HT1080 (cell line): Measurements from ENCODE around the gene SUCO. TPM values are rescaled to one million over a fixed set of nuclear protein-coding genes. Genes with fewer than 3 reads are reported as not detected.
"Not testable (repeated sequence)": the region's sequence is repeated elsewhere in the genome, so short reads cannot be mapped to it uniquely, and the experiment has no call there.

Experiments used
- DNase-seq: peaks from one replicate; pipeline ENCODE4 v3.0.0-alpha.2; 2015; ENCODE audit warnings: low read depth
- polyA plus RNA-seq, 2 experiments: library from polyadenylated mRNA; depleted of rRNA; stranded (reverse); fragments of >200 nt; gene quantifications; 2 replicates each; pipeline ENCODE4 v1.2.3, GENCODE V29; 2015
- total RNA-seq: library from RNA; depleted of rRNA; stranded (reverse); fragments of >200 nt; shearing (Covaris generic); gene quantifications from 2 replicates; pipeline ENCODE4 v1.2.3, GENCODE V29; 2014; rRNA removed

The SUCO gene, protein sequence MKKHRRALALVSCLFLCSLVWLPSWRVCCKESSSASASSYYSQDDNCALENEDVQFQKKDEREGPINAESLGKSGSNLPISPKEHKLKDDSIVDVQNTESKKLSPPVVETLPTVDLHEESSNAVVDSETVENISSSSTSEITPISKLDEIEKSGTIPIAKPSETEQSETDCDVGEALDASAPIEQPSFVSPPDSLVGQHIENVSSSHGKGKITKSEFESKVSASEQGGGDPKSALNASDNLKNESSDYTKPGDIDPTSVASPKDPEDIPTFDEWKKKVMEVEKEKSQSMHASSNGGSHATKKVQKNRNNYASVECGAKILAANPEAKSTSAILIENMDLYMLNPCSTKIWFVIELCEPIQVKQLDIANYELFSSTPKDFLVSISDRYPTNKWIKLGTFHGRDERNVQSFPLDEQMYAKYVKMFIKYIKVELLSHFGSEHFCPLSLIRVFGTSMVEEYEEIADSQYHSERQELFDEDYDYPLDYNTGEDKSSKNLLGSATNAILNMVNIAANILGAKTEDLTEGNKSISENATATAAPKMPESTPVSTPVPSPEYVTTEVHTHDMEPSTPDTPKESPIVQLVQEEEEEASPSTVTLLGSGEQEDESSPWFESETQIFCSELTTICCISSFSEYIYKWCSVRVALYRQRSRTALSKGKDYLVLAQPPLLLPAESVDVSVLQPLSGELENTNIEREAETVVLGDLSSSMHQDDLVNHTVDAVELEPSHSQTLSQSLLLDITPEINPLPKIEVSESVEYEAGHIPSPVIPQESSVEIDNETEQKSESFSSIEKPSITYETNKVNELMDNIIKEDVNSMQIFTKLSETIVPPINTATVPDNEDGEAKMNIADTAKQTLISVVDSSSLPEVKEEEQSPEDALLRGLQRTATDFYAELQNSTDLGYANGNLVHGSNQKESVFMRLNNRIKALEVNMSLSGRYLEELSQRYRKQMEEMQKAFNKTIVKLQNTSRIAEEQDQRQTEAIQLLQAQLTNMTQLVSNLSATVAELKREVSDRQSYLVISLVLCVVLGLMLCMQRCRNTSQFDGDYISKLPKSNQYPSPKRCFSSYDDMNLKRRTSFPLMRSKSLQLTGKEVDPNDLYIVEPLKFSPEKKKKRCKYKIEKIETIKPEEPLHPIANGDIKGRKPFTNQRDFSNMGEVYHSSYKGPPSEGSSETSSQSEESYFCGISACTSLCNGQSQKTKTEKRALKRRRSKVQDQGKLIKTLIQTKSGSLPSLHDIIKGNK (N-terminal part only)
- 14.0 and 16.2 TPM in 2 replicates for total RNA-seq
- polyA plus RNA-seq (2015; cell fraction: cytosol; rRNA removed): 18.9 and 23.6 TPM in 2 replicates
- 31.6 and 34.9 TPM in 2 replicates for polyA plus RNA-seq (2015; cell fraction: nucleus; rRNA removed)

DNA sequence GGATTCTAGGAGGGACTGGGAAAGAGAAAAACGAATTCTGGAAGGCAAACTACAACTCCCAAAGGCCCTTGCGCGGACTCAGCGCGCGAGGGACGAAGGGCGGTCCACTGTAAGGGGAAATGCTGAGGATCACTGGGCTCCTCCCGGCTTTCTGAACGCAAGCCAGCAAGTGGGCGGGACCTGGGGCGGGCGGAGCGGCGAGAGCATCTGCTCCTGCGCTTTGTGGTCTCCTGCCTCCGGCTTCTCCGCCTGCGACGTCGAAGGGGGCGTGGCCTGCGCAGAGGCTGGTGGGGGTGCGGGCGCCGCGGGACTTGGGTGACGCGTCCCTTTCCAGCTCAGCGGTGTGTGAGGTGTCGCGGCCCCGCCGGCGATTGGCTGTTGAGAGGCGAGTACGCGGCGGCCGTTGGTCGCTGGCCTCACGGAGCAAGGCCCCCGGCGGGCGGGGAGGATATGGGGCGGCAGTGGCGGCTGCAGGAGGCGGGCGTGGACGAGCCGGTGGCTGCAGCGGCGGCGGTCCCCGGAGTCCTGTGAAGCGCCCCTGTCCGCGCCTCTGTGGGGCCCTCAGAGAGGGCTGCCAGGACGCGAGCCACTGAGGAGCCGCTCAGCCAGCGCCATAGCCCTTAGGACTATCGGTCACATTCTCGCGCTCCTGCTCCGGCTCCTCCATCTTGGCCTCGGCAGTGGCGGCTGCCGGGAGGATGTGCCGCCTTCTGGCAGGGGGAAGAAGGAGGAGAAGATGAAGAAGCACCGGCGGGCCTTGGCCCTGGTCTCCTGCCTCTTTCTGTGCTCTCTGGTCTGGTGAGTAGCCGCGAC lies at the start of gene SUCO:
TSS of gene SUCO (plus strand) at position 451 of the 813 bp plus-strand sequence. CDS start at position 737, 286 bp downstream.
- DNase-seq: peak; percentile 100

DNA sequence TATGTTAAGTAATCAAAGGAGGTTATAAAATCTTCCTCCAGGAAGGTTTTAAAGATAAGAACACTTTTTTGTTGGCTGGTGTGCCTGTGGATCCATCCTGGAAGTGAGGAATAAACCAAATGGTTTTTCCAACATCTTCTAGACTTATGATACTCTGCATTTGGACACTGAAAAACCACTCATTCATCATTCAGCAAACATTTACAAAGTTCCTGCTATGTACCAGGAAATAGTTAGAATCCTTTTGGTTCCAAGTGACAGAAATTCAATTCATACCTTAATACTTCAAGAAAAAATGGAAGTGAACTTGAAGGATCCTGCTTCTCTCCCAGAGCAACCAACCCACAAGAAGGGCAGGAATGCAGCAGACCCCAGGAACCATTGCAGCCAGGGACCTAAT lies 49.5 kb upstream of the SUCO start:
- no peak for DNase-seq

DNA sequence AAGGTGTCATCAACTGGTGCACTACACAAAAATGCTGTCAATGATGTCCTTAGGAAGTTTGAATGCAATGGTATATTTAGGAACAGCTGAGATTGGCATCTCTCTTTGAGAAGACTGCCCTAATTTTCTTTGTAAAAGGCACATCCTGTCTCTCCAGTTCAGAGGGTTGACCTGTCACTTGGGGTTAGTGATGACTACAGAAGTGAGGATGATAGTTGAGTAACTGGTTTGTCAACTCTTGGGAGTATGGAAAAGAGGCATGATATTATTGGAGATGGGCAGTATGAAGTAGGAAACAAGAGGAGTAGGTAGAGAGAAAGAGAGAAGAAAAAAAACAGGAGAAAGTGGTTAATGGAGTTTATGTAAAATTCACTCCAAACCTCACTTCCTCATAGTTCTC lies 48.7 kb upstream of the SUCO start:
- DNase-seq: no peak

DNA sequence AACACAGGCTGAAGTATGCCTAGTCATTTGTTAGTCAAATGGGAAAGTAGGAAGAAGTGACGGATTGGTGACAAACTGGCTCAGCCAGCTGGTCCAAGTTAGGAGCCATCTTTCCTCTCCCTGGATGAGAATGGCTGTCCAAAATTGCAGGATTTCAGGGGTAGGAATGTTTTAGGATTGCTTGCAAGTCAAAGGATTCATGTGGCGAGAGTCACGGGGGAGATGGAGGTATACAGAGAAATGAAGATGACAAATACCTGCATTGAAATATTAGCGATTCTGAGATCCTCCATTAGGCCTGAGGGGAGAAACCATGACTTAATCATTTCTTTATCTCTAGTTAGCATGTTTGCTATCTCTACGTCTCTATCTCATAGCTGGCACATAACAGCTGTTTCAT lies 47.3 kb upstream of the SUCO start:
- DNase-seq: no peak

DNA sequence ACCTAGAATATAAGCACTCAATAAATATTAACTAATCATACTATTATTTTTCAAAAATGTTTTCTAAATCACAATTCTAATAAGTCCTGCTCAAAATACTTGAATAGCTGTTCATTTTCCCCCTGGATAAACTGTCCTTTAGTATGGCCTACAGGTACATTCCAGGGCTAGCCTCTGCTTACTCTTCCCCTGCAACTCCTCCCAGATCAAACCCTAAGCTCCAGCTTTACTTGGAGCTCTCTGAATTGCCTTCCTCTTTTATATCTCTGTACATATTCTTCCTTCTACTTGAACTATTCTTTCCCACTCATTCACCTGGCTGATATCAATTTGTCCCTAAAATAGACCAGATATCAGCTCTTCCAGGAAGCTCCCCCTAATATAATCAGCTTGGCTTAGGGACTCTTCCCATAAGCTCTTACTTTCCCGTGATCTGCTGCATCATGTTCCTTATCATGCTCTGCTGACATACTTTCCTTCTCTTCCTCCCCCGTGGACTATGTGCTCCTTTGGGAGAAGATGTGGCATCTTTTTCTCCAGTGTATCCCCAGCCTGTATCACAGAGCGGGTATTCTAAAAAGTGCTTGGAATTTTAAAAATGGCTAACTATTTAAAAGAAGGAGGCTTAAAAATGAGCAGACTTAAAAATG lies 46.0 kb upstream of the SUCO start:
- no peak for DNase-seq

DNA sequence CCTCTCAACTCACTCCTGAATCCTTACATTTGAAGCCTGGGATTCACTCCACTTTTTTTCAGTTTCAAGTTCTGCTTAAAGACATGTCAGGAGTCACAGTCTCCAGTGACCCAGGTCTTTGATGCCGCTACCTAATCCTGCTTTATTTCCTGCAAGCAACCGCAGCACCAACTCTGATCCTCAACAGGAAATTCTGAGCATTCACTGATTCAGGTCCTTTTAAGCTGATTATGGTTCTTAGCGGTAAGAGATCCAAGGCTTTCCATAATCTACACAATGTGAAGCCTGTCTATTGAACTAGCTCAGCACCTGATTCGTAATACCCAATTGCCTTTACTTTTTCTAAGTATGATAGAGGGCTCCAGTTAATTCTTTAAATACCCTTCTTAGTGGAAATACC lies 45.4 kb upstream of the SUCO start:
- DNase-seq: peak; percentile 52

DNA sequence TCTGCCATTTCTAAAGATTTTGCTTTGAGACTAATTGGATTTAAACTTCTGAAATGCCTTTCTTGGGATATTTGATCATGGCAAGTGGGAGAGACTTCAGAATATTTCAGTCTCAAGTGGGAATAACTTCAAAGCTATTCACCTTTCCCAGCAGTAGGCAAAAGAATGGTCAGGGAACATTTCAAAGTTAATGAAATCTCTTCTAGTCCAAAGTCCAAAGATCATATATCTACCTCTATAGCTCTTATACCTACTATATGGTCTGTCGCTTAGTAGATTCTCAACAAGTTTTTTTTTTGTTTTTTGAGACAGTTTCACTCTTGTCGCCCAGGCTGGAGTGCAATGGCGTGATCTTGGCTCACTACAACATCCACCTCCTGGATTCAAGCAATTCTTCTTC lies 44.6 kb upstream of the SUCO start:
- no peak for DNase-seq

DNA sequence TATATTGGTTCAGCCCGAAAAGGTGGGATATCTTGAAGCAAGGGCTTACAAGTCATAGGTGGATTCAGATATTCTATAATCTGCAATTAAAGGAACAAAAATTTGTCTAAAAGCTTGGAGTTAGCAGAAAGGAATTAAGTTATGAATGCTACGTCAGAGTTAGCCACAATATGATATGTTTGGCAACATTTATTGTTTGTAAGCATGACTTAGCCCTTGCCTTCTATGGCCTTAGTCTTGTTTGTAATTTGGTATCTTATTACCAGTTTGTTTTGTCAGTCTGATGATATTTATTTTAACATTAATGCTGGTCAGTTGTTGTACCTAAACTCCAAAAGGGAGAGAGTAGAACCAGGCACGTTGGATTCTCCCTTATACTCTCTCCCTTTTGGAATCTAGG lies 43.1 kb upstream of the SUCO start:
- no peak for DNase-seq

DNA sequence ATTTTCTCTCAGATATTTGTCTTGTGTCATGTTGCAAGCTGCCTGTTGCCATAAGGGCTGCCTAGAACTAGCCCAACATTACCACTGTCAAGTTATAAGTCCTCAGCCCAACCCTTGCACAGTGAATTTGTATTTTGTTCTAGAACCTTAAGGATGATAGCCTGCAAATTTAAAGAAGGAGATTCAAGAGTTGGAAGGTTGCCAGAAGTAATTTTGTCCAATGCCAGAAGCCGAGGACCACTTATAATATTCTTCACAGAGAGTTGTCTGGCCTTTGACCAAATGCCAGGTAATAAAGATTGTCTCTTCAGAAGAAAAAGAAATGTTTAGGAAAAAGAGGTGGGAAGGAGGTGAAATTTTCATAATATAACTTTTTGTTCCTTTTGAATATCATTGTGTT lies 40.5 kb upstream of the SUCO start:
- no peak for DNase-seq

DNA sequence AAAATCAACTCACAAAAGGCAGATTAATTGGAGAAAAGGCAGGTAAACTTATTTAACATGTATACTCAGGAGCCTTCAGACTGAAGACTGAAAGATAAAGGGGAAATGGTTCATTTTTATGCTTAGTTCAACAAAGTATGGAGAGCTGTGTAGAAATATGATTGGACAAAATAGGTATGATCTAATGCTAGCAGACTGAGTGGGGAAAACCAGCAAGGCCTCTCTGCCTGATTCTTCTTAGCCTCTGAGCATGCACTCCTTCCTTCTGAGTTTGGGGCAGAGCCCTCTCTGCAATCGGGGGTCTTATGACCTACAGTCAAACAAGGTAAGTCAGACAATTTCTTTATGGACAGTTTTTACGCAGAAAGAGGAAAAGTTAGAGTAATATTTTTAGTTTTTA lies 38.8 kb upstream of the SUCO start:
- no peak for DNase-seq

DNA sequence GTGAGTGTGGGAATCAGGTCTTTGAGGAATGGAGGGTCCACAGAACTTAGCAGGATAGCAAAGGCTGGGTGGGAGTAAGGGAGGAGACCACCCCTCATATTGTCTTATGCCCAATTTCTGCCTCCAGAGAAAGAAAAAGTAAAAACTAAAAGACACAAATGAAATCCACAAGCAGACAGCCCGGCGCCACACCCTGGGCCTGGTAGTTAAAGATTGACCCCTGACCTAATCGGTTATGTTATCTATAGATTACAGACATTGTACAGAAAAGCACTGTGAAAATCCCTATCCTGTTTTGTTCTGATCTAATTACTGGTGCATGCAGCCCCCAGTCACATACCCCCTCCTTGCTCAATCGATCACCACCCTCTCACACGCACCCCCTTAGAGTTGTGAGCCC lies 36.8 kb upstream of the SUCO start:
- DNase-seq: not testable (repeated sequence)

DNA sequence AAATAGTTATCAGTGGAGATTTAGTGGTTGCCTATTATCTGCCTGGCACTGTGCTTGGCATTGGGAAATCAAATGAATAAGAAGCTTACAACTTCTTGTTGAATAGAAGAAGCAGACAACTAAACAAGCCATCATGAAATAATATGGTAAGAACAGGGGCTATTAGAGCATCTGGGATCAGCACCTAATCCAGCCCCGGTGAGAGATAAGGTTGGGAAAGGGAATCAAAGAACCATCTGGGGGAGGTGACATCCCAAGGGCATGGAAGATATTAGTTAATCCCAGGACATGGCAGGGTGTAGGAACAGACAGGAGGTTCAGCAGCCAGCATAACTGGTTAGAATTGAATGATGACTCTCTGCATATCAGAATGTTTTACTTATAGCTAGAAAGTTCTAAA lies 36.3 kb upstream of the SUCO start:
- DNase-seq: no peak

DNA sequence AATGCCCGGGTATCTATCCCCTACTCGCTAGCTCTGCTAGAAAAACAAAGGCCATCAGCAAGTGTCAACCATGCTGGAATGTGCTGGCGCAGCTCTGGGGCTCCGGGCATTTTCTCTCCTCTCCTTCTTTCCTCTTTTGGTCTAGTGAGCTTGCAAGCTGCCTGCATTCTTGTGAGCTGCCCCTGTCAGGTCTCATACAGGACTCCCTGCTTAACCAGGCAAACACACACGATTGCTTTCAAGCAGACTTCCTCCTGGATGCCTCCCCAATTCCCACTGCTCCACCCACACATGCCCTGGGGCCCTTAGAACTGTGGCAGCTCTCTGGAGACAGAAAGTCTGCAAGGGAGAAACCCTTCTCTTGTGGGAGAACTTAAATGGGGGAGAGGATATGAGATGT lies 35.7 kb upstream of the SUCO start:
- DNase-seq: no peak

DNA sequence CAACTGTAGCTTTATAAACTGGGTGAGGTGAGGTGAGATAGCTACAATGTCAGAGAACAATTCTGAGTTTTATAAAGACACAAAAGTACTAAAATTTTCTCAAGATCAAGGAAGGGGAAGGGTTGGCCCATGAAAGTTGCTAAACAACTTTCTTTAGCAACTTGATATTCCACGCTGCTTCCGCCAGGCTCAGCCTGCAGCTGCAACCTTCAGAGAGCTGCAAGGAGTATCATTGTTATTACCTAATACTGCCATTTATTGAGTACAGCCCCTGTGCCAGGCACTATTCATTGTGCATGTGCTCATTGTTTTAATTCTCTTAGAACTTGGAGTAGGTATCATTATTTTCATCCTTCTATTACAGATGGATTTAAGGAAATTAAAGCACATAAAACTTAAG lies 34.1 kb upstream of the SUCO start:
- DNase-seq: no peak

DNA sequence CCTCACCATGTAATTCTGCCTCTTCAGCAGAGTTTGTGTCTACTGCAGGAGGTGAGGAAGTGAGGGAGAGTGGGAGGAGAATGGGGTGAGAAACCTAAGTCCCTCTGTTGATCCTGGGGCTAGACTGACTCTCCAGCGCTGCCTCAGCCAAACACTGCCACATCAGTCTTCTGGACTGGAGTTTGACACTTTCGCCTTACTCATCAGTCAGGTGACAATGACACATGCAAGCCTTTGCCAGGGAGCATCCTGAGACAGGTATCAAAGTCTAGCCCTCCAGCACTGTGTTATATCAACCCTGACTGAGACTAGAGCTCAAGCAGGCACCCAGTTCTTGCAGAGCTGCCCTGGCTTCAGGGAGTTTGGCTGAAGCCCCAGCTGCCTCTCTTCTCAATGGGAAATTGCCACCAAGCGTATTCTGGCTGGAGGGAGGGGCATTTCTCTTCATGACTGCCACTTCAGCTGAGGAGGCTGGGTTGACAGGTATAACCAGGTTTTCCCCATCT lies 33.3 kb upstream of the SUCO start:
- peak; percentile 65 for DNase-seq

DNA sequence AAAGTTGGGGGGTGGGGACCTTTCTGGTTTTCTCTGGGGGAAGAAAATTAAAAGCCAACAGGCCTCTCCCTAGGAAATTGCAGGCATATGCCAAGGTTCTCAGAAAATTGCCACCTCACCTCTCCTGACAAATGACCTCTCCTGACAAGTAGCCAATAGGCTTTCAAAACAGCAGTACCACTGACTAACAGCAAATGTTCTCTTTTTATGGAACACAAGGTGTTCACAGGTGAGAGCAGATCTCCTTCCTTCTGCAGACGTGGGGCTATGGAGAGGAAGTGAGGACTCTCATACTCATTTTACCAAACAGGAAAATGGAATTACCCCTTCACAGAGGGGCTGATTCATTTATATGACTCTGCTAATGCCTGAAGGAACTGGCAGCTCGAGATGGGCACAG lies 32.7 kb upstream of the SUCO start:
- no peak for DNase-seq

DNA sequence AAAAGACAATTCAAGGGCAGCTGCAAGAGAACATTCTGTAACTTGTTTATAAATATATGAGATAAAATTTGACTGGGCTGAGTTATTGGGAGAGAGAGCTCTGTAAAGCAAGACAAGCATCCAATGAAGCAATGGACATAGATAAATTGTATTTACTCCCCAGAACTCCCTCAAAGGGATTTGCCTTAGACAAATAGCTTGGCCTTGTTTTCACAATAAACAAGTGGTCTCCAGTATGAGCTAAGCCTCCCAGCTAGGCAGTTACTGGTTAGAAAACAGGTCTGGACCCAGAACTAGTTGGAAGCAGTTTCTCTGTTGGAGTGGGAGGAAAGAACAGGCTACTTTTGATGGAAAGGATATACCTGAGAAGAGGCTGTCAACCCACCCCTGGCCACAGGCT lies 25.2 kb upstream of the SUCO start:
- no peak for DNase-seq

DNA sequence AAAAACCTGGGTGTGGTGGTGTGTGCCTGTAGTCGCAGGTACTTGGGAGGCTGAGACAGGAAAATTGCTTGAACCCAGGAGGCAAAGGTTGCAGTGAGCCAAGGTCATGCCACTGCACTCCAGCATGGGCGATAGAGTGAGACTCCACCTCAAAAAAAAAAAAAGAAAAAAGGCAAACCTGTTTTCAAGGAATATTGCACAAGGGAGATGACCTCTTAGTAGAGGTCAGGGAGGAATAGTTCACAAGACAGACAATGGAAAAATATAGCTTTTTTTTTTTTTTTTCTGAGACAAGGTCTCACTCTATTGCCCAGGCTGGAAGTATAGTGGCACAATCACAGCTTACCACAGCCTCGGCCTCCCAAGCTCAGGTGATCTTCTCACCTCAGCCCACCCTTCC lies 22.5 kb upstream of the SUCO start:
- DNase-seq: no peak

DNA sequence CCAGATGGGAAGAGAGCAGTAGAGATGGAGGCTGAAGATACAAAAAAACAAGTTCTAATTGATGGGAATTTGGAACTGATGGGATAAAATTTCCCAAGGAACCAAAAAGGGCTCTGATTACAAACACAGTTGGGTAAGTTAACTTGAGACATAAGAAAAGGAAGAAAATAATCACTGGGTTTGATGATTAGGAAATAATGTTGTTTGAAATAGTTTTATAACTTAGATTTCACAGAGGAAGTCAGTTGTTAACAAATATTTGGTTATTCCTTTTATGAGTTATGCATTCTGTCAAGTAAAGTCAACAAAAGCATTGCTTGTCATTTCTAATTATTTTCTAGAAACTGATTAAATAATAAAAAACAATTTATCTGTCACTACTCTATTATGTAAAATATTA lies 20.4 kb upstream of the SUCO start:
- DNase-seq: no peak

DNA sequence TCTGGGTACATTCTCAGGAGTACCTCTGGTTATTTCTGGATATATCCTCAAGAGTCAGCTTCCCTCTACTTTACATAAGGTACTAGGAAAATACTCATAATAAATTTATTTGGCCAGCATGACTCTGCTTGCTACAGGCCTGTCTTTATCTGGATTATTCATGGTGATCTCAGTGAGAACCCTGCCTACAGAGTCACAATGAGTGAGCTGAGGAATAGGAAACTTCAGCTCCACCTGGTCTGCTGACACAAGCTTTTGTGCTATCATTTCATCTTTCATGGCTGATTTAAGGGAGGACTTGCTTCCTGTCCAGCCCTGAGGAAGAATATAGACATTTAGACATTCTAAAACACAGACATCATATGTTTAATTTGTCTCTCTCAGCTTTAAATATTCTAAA lies 19.5 kb upstream of the SUCO start:
- no peak for DNase-seq
